Sigmoid colon (tissue), 7 donors: ENCODE data around the gene CD44. TPM values are rescaled to one million over a fixed set of nuclear protein-coding genes. Genes with fewer than 3 reads are reported as not detected.

ENCODE experiments used
- DNase-seq: peaks from one replicate; pipeline ENCODE4 v3.0.0-alpha.2; 2019
- H3K27ac ChIP-seq, 4 donors: fragments of 200-600 bp; sonication (generic); one replicate each; pipeline ENCODE4 v1.5.1; 2016 to 2019; ENCODE audit warnings: mild to moderate bottlenecking in 1 of 4
- H3K27me3 ChIP-seq, 3 donors: fragments of 200-600 bp; sonication (generic); one replicate each; pipeline ENCODE4 v1.5.1; 2019; ENCODE audit warnings: mild to moderate bottlenecking in 1 of 3
- H3K36me3 ChIP-seq, 4 donors: fragments of 200-600 bp; sonication (generic); one replicate each; pipeline ENCODE4 v1.5.1; 2016 to 2019
- H3K4me1 ChIP-seq, 4 donors: fragments of 200-600 bp; sonication (generic); one replicate each; pipeline ENCODE4 v1.5.1; 2017 to 2019
- H3K4me3 ChIP-seq, 4 donors: fragments of 200-600 bp; sonication (generic); one replicate each; pipeline ENCODE4 v1.5.1; 2017 to 2019; ENCODE audit warnings: mild to moderate bottlenecking in 2 of 4, moderate library complexity in 1 of 4
- H3K9me3 ChIP-seq, 4 donors: fragments of 200-600 bp in 3 of 4; sonication (generic) in 3 of 4; one replicate each; pipeline versions ENCODE4 v1.5.1 to v1.6.1; 2013 to 2019
- CTCF ChIP-seq, 4 experiments: fragments of 450-650 bp in 3 of 4; fragments of 200-600 bp in 1 of 4; IDR thresholded peaks; one replicate each; pipeline ENCODE4 v1.5.1; 2016 to 2019; ENCODE audit warnings: antibody characterized with exemption in 4 of 4, mild to moderate bottlenecking in 3 of 4, moderate library complexity in 2 of 4
- EP300 ChIP-seq, 4 donors: sonication (generic); formaldehyde crosslinking; IDR thresholded peaks; one replicate each; pipeline ENCODE4 v1.6.1; 2017; ENCODE audit warnings: antibody characterized with exemption in 4 of 4
- POLR2A ChIP-seq, 2 donors: fragments of 450-650 bp; IDR thresholded peaks; one replicate each; pipeline ENCODE4 v1.6.1; 2016; ENCODE audit warnings: antibody characterized with exemption in 2 of 2, mild to moderate bottlenecking in 2 of 2, moderate library complexity in 2 of 2
- POLR2AphosphoS5 ChIP-seq, 4 donors: sonication (generic); formaldehyde crosslinking; IDR thresholded peaks; one replicate each; pipeline ENCODE4 v1.6.1; 2017; ENCODE audit warnings: antibody characterized with exemption in 4 of 4
- WGBS, 2 donors: extraction: QIAGEN DNeasy Blood & Tissue Kit; methylation state at CpG; one replicate each; pipeline ENCODE4 v1.1.7; 2013; 5-methylcytosine and 5-hydroxymethylcytosine counted together
- intact Hi-C: fragments of 100-400 bp; cut with DNase I; formaldehyde crosslinking; loops from one replicate; pipeline ENCODE4 v1.15.1; 2023
- polyA plus RNA-seq, 3 donors: library from polyadenylated mRNA; stranded (reverse); fragments of 200-250 nt; gene quantifications; one replicate each; pipeline ENCODE4 v1.2.3, GENCODE V29; 2013
- total RNA-seq, 4 donors: library from RNA; depleted of rRNA; stranded (reverse); fragments of >200 nt; gene quantifications; one replicate each; pipeline ENCODE4 v1.1.0, GENCODE V29; 2016
- donor health status: healthy with polysubstance abuse.
- donor health status: Bipolar disorder and iron deficiency.
- donor health status: healthy.

The CD44 gene
- total and polyA plus RNA-seq, 7 donors, result 28.4 to 228 (median 76.4) TPM

- 78 to 91% methylated on average over 5 of the region's 5 CpGs for WGBS, 2 donors
- TF ChIP-seq CTCF (IDR thresholded peaks at IDR 0.05), result no peak
- TF ChIP-seq EP300 (IDR thresholded peaks at IDR 0.05), result no peak
- TF ChIP-seq POLR2AphosphoS5 (IDR thresholded peaks at IDR 0.05), result no peak
- TF ChIP-seq POLR2A (IDR thresholded peaks at IDR 0.05), result no peak
Observed at GRCh38 chr11:35148163-35148837, 9.3 kb downstream of the CD44 start.

GRCh38 chr11:35150454-35150853 is 11.5 kb downstream of the CD44 start:
- Histone ChIP-seq H3K27me3 (no peaks in the 10 kb centered on the region), H3K27ac (peak overlapping the region in 2 of 4 donors; percentile 31 to 43), H3K36me3 (no peaks in the 10 kb centered on the region), H3K4me3 (no peak overlapping the region), H3K9me3 (no peaks in the 10 kb centered on the region), H3K4me1 (peaks cover 0 to 71% (median 34%) of the 10 kb centered on the region in 4 donors)
- no peak for TF ChIP-seq POLR2AphosphoS5 (IDR thresholded peaks at IDR 0.05)
- TF ChIP-seq CTCF (IDR thresholded peaks at IDR 0.05), result no peak
- no peak for TF ChIP-seq POLR2A (IDR thresholded peaks at IDR 0.05)
- DNase-seq, result no peak
- WGBS, 2 donors, result 75 to 93% methylated on average over 3 of the region's 3 CpGs
- intact Hi-C loops, result loop anchor here (2.0 kb wide), 1 partner anchor 16 kb away; no protein-coding TSS in a partner anchor

More at GRCh38 chr11:35148163-35148837, 9.3 kb downstream of the CD44 start:
- Histone ChIP-seq H3K4me3 (no peak overlapping the region), H3K36me3 (no peaks in the 10 kb centered on the region), H3K9me3 (no peaks in the 10 kb centered on the region), H3K27me3 (no peaks in the 10 kb centered on the region), H3K27ac (peak overlapping the region in 2 of 4 donors; percentile 31 to 43), H3K4me1 (peaks cover 0 to 76% (median 51%) of the 10 kb centered on the region in 4 donors)
- no peak for DNase-seq
- intact Hi-C loops, result no loop called here

GRCh38 chr11:35151241-35151640 is 12.3 kb downstream of the CD44 start:
- H3K9me3 ChIP-seq, result no peaks in the 10 kb centered on the region
- no peaks in the 10 kb centered on the region for H3K27me3 ChIP-seq
- WGBS, 2 donors, result 86 to 92% methylated on average over 1 of the region's 1 CpG
- H3K4me3 ChIP-seq, result no peak overlapping the region
- TF ChIP-seq CTCF (IDR thresholded peaks at IDR 0.05) (no peak), EP300 (IDR thresholded peaks at IDR 0.05) (no peak), POLR2A (IDR thresholded peaks at IDR 0.05) (no peak), POLR2AphosphoS5 (IDR thresholded peaks at IDR 0.05) (no peak)
- peaks cover 0 to 70% (median 30%) of the 10 kb centered on the region in 4 donors for H3K4me1 ChIP-seq
- DNase-seq, result no peak
- H3K27ac ChIP-seq, result peak overlapping the region in 3 of 4 donors; percentile 17 to 31 (median 29)
- no peaks in the 10 kb centered on the region for H3K36me3 ChIP-seq
- intact Hi-C loops, result loop anchor here (2.0 kb wide), 1 partner anchor 16 kb away; no protein-coding TSS in a partner anchor

- Histone ChIP-seq H3K4me1 (peaks cover 0 to 70% (median 30%) of the 10 kb centered on the region in 4 donors), H3K36me3 (no peaks in the 10 kb centered on the region), H3K27me3 (no peaks in the 10 kb centered on the region), H3K27ac (peak overlapping the region in 3 of 4 donors; percentile 17 to 31 (median 29)), H3K9me3 (no peaks in the 10 kb centered on the region), H3K4me3 (no peak overlapping the region)
- intact Hi-C loops, result loop anchor here (2.0 kb wide), 1 partner anchor 15 kb away; no protein-coding TSS in a partner anchor
- no peak for DNase-seq
- TF ChIP-seq POLR2AphosphoS5 (IDR thresholded peaks at IDR 0.05), result no peak
- TF ChIP-seq CTCF (IDR thresholded peaks at IDR 0.05), result no peak
- 65 to 81% methylated on average over 3 of the region's 3 CpGs for WGBS, 2 donors
Observed at GRCh38 chr11:35151683-35152280, 12.8 kb downstream of the CD44 start.
